Measurements from ENCODE around the gene CFAP57. TPM values are rescaled to one million over a fixed set of nuclear protein-coding genes. Genes with fewer than 3 reads are reported as not detected.

Gene CFAP57
- polyA plus RNA-seq, 2 of the 4 experiments (the other 2 are of a cell fraction): 0.54 to 0.80 TPM

DNA sequence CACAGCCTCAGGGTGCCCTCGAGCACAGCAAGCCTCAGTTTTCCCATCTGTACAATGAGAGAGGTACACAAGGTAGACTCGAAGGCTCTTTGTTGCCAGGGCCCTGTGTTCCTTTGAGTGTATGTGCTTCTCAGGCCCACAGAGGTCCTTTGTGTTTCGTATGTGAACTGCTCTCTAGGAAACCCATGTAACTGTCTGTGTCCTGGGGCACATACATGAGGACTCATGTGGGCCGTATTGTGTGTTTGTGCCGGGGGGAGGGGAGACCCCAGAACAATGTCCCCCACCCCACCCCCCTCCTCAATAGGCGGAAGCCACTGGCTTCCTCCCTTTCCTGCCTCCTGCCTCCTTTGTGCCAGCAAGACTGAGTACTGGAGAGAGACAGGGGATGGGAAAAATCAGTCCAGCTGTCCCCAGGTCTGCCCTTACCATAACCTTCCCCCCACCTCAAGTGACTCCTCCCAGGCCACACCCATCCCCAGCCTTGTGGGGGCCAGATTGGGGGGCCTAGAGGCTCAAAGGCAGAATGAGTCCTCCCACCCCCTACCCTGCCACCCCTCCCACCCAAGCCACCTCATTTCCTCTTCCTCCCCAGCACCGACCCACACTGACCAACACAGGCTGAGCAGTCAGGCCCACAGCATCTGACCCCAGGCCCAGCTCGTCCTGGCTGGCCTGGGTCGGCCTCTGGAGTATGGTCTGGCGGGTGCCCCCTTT, 128.4 kb downstream of the CFAP57 start, which contains the start of gene TIE1:
TSS of gene TIE1 (plus strand) at position 605 of the 717 bp plus-strand sequence. CDS start at position 695, 90 bp downstream.
- Histone ChIP-seq H3K9me3 (no peaks in the 10 kb centered on the region), H3K4me2 (no peak within 1 kb of the TSS), H3K4me1 (no peaks in the 10 kb centered on the region), H3K4me3 (no peak within 1 kb of the TSS), H3K27ac (no peak within 1 kb of the TSS)
- DNase-seq (ENCODE audit: low read depth in 1 of 2, low spot score in 1 of 2) (no peak), FAIRE-seq (no peak), ATAC-seq (no peak)
- WGBS (ENCODE audit: missing lambda C conversion rate): 63% methylated on average over 7 of the region's 10 CpGs
- CTCF ChIA-PET: no interaction called here
- POLR2A ChIA-PET: no interaction called here
- TF ChIP-seq CHD2 (IDR thresholded peaks at IDR 0.05; ENCODE audit: low read length, partially characterized antibody): no peak
- TF ChIP-seq MYC (IDR thresholded peaks at IDR 0.05; ENCODE audit: borderline replicate concordance, low read length): no peak
- TF ChIP-seq, protein P1, sequence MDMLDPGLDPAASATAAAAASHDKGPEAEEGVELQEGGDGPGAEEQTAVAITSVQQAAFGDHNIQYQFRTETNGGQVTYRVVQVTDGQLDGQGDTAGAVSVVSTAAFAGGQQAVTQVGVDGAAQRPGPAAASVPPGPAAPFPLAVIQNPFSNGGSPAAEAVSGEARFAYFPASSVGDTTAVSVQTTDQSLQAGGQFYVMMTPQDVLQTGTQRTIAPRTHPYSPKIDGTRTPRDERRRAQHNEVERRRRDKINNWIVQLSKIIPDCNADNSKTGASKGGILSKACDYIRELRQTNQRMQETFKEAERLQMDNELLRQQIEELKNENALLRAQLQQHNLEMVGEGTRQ (IDR thresholded peaks at IDR 0.05): no peak
- TF ChIP-seq ZSCAN20 (CRISPR knock-in tag; IDR thresholded peaks at IDR 0.05): no peak
- no peak for TF ChIP-seq RAD21 (conservative IDR thresholded peaks at IDR 0.05 in 1 of 2, IDR thresholded peaks at IDR 0.05 in 1 of 2)
- no peak for TF ChIP-seq FOSL2 (IDR thresholded peaks at IDR 0.05)
- no peak for TF ChIP-seq FOSL2 (CRISPR knock-in tag; IDR thresholded peaks at IDR 0.05)
- no peak for TF ChIP-seq CHD4 (IDR thresholded peaks at IDR 0.05; ENCODE audit: borderline replicate concordance)
- TF ChIP-seq JUN (IDR thresholded peaks at IDR 0.05): no peak
- TF ChIP-seq ZC3H11A (IDR thresholded peaks at IDR 0.05): no peak
- no peak for TF ChIP-seq HOXA7 (CRISPR knock-in tag; IDR thresholded peaks at IDR 0.05)
- no peak for TF ChIP-seq EHMT2 (IDR thresholded peaks at IDR 0.05; ENCODE audit: low read depth)
- no peak for TF ChIP-seq CBX8 (IDR thresholded peaks at IDR 0.05)
- no peak for TF ChIP-seq FOXS1 (CRISPR knock-in tag; IDR thresholded peaks at IDR 0.05)
- TF ChIP-seq PHF8 (IDR thresholded peaks at IDR 0.05; ENCODE audit: borderline replicate concordance, low read depth): no peak

DNA sequence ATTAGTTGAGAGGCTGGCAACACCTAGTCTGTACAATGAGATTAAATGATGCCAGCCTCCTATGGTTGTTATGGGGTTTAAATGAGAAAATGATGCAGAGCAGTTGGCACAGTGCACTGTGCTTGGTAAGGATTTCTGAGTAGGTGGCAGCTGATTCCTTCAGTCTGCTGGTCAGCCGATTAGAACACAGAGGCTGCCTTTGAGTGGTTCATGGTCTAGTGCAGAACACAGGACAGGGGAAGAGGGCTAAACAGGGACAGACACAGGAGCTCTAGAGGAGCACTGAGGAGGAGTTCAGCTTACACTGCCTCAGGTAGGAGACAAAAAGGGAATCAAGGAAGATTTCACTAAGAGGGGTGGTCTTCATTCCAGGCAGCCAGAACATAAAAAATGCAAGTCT, 130.1 kb downstream of the CFAP57 start:
- H3K9me3 ChIP-seq: no peaks in the 10 kb centered on the region
- FAIRE-seq (no peak), ATAC-seq (no peak), DNase-seq (ENCODE audit: low read depth in 1 of 2, low spot score in 1 of 2) (no peak)
- no peak overlapping the region for H3K4me3 ChIP-seq
- no peak overlapping the region for H3K4me2 ChIP-seq
- ChIA-PET CTCF (interaction anchor here (0.6 to 1.2 kb wide), 2 partner anchors 9 to 351 kb away, joined by 3 to 7 read pairs; no protein-coding TSS in a partner anchor), POLR2A (no interaction called here)
- WGBS (ENCODE audit: missing lambda C conversion rate): 92% methylated on average over 1 of the region's 1 CpG
- no peak overlapping the region for H3K27ac ChIP-seq
- no peak for TF ChIP-seq KDM5A (IDR thresholded peaks at IDR 0.05)
- no peak for TF ChIP-seq HOXB13 (CRISPR knock-in tag; IDR thresholded peaks at IDR 0.05; ENCODE audit: low read depth)
- TF ChIP-seq, protein P2, sequence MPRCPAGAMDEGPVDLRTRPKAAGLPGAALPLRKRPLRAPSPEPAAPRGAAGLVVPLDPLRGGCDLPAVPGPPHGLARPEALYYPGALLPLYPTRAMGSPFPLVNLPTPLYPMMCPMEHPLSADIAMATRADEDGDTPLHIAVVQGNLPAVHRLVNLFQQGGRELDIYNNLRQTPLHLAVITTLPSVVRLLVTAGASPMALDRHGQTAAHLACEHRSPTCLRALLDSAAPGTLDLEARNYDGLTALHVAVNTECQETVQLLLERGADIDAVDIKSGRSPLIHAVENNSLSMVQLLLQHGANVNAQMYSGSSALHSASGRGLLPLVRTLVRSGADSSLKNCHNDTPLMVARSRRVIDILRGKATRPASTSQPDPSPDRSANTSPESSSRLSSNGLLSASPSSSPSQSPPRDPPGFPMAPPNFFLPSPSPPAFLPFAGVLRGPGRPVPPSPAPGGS (IDR thresholded peaks at IDR 0.05): no peak
- TF ChIP-seq TFCP2L1 (CRISPR knock-in tag; IDR thresholded peaks at IDR 0.05): no peak
- TF ChIP-seq NR3C1 (IDR thresholded peaks at IDR 0.05): no peak
- no peak for TF ChIP-seq CBX2 (IDR thresholded peaks at IDR 0.05; ENCODE audit: borderline replicate concordance, low read depth)
- TF ChIP-seq, protein P3, sequence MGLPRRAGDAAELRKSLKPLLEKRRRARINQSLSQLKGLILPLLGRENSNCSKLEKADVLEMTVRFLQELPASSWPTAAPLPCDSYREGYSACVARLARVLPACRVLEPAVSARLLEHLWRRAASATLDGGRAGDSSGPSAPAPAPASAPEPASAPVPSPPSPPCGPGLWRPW (IDR thresholded peaks at IDR 0.05): no peak
- TF ChIP-seq TP53 (CRISPR knock-in tag; IDR thresholded peaks at IDR 0.05): no peak
- no peak for TF ChIP-seq POLR2A (IDR thresholded peaks at IDR 0.05; ENCODE audit: low read length)
- TF ChIP-seq, protein P4, sequence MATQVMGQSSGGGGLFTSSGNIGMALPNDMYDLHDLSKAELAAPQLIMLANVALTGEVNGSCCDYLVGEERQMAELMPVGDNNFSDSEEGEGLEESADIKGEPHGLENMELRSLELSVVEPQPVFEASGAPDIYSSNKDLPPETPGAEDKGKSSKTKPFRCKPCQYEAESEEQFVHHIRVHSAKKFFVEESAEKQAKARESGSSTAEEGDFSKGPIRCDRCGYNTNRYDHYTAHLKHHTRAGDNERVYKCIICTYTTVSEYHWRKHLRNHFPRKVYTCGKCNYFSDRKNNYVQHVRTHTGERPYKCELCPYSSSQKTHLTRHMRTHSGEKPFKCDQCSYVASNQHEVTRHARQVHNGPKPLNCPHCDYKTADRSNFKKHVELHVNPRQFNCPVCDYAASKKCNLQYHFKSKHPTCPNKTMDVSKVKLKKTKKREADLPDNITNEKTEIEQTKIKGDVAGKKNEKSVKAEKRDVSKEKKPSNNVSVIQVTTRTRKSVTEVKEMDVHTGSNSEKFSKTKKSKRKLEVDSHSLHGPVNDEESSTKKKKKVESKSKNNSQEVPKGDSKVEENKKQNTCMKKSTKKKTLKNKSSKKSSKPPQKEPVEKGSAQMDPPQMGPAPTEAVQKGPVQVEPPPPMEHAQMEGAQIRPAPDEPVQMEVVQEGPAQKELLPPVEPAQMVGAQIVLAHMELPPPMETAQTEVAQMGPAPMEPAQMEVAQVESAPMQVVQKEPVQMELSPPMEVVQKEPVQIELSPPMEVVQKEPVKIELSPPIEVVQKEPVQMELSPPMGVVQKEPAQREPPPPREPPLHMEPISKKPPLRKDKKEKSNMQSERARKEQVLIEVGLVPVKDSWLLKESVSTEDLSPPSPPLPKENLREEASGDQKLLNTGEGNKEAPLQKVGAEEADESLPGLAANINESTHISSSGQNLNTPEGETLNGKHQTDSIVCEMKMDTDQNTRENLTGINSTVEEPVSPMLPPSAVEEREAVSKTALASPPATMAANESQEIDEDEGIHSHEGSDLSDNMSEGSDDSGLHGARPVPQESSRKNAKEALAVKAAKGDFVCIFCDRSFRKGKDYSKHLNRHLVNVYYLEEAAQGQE (IDR thresholded peaks at IDR 0.05): no peak
- no peak for TF ChIP-seq CHD4 (IDR thresholded peaks at IDR 0.05; ENCODE audit: borderline replicate concordance)
- TF ChIP-seq SMC3 (IDR thresholded peaks at IDR 0.05): no peak
- TF ChIP-seq ZNF302 (CRISPR knock-in tag; IDR thresholded peaks at IDR 0.05): no peak
- TF ChIP-seq, protein P5, sequence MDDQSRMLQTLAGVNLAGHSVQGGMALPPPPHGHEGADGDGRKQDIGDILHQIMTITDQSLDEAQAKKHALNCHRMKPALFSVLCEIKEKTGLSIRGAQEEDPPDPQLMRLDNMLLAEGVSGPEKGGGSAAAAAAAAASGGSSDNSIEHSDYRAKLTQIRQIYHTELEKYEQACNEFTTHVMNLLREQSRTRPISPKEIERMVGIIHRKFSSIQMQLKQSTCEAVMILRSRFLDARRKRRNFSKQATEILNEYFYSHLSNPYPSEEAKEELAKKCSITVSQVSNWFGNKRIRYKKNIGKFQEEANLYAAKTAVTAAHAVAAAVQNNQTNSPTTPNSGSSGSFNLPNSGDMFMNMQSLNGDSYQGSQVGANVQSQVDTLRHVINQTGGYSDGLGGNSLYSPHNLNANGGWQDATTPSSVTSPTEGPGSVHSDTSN (IDR thresholded peaks at IDR 0.05): no peak
- TF ChIP-seq CEBPB (IDR thresholded peaks at IDR 0.05): no peak
- TF ChIP-seq RARB (CRISPR knock-in tag; IDR thresholded peaks at IDR 0.05): no peak
- no peak for TF ChIP-seq MAFK (IDR thresholded peaks at IDR 0.05; ENCODE audit: partially characterized antibody)
- TF ChIP-seq MYC (IDR thresholded peaks at IDR 0.05; ENCODE audit: borderline replicate concordance, low read length): no peak
- H3K4me1 ChIP-seq: no peaks in the 10 kb centered on the region
